CD4-positive, alpha-beta memory T cell (primary cell): ENCODE data around the gene RPS18. TPM values are rescaled to one million over a fixed set of nuclear protein-coding genes. Genes with fewer than 3 reads are reported as not detected.

Source experiments
- CTCF ChIA-PET: fragments of 350-600 bp; sonication (Branson Sonifier 250); formaldehyde crosslinking; loops from one replicate; lab custom pipeline; 2021; ENCODE audit warnings: inconsistent platforms; ENCODE audit not compliant: partially characterized antibody; lab: Charles Lee
- POLR2A ChIA-PET: fragments of 350-600 bp; sonication (Branson Sonifier 250); formaldehyde crosslinking; loops from one replicate; lab custom pipeline; 2021; ENCODE audit not compliant: partially characterized antibody; lab: Charles Lee
- DNase-seq, 5 donors: peaks; one replicate each; pipeline versions ENCODE4 v3.0.0 to v3.0.0-alpha.2; 2020 to 2022; ENCODE audit warnings: mixed read lengths in 1 of 5
- H3K27ac ChIP-seq: one replicate; pipeline ENCODE4 v1.7.0; 2013; ENCODE audit warnings: low read depth, low read length
- H3K27me3 ChIP-seq: 2 replicates; pipeline ENCODE4 v1.7.0; 2013; ENCODE audit warnings: mild to moderate bottlenecking, low read length, moderate library complexity; ENCODE audit not compliant: insufficient read depth
- H3K36me3 ChIP-seq: 2 replicates; pipeline ENCODE4 v1.7.0; 2013; ENCODE audit warnings: mild to moderate bottlenecking, low read length, moderate library complexity; ENCODE audit not compliant: insufficient read depth
- H3K4me1 ChIP-seq: 2 replicates; pipeline ENCODE4 v1.7.0; 2013; ENCODE audit warnings: mild to moderate bottlenecking, low read length, moderate library complexity; ENCODE audit not compliant: insufficient read depth
- H3K4me3 ChIP-seq, 2 donors: one replicate each; pipeline ENCODE4 v1.7.0; 2013; ENCODE audit warnings: low read length in 2 of 2, mild to moderate bottlenecking in 1 of 2
- H3K9me3 ChIP-seq, 2 donors: one replicate each; pipeline ENCODE4 v1.7.0; 2013; ENCODE audit warnings: low read length in 2 of 2, control low read depth in 1 of 2; ENCODE audit not compliant: control insufficient read depth in 1 of 2
- H3K27ac Mint-ChIP-seq, 7 donors: one replicate each; pipeline ENCODE4 v1.8.0; 2020 to 2021; ENCODE audit warnings: mixed read lengths in 7 of 7, mild to moderate bottlenecking in 6 of 7, inconsistent platforms in 3 of 7, moderate library complexity in 3 of 7
- H3K27me3 Mint-ChIP-seq, 2 donors: one replicate each; pipeline ENCODE4 v1.8.0; 2020 to 2021; ENCODE audit warnings: mixed read lengths in 2 of 2
- H3K36me3 Mint-ChIP-seq, 2 donors: one replicate each; pipeline ENCODE4 v1.8.0; 2020 to 2021; ENCODE audit warnings: mixed read lengths in 2 of 2, inconsistent platforms in 1 of 2, mild to moderate bottlenecking in 1 of 2
- H3K4me1 Mint-ChIP-seq, 4 donors: one replicate each; pipeline ENCODE4 v1.8.0; 2020 to 2021; ENCODE audit warnings: mixed read lengths in 4 of 4, mild to moderate bottlenecking in 1 of 4
- H3K4me3 Mint-ChIP-seq, 8 donors: one replicate each; pipeline ENCODE4 v1.8.0; 2020 to 2021; ENCODE audit warnings: mixed read lengths in 8 of 8, mild to moderate bottlenecking in 7 of 8, moderate library complexity in 6 of 8, inconsistent platforms in 3 of 8
- H3K9me3 Mint-ChIP-seq, 8 donors: one replicate each; pipeline ENCODE4 v1.8.0; 2020 to 2021; ENCODE audit warnings: mixed read lengths in 8 of 8, mild to moderate bottlenecking in 5 of 8, inconsistent platforms in 3 of 8, moderate library complexity in 1 of 8
- intact Hi-C: fragments of 100-400 bp; cut with micrococcal nuclease; formaldehyde crosslinking; loops from one replicate; pipeline ENCODE4 v1.15.1; 2023
- polyA plus RNA-seq, 2 donors: library from polyadenylated mRNA; unstranded; fragments of 300-500 nt; fragmentation: Illumina TruSeq; gene quantifications; one replicate each; pipeline ENCODE4 v1.2.3, GENCODE V29; 2021
- total RNA-seq, 2 experiments: library from RNA; stranded (reverse); gene quantifications; one replicate each; pipeline ENCODE4 v1.2.3, GENCODE V29; 2021

The RPS18 gene
- total and polyA plus RNA-seq, 4 experiments from 2014 or later = 3,264 to 8,968 (median 6,136) TPM

- no peak for DNase-seq
- H3K27me3 ChIP-seq = no peaks in the 10 kb centered on the region
- Mint-ChIP-seq H3K27ac (peak overlapping the region in 5 of 7 donors; percentile 42 to 85 (median 52)), H3K36me3 (peaks cover 27 to 58% of the 10 kb centered on the region in 2 donors), H3K27me3 (no peaks in the 10 kb centered on the region), H3K4me3 (no peak overlapping the region), H3K9me3 (no peaks in the 10 kb centered on the region), H3K4me1 (peaks cover 22 to 50% (median 35%) of the 10 kb centered on the region in 4 donors)
- no peak overlapping the region for H3K4me3 ChIP-seq
- no peak overlapping the region for H3K27ac ChIP-seq
- no peaks in the 10 kb centered on the region for H3K9me3 ChIP-seq
- peaks cover 45% of the 10 kb centered on the region for H3K36me3 ChIP-seq
- intact Hi-C loops = no loop called here
- POLR2A ChIA-PET = interaction anchor here (2.0 kb wide), 1 partner anchor 38 kb away, joined by 7 read pairs; no protein-coding TSS in a partner anchor
- CTCF ChIA-PET = interaction anchor here (1.3 kb wide), 1 partner anchor 13 kb away, joined by 3 read pairs; no protein-coding TSS in a partner anchor
- H3K4me1 ChIP-seq = peaks cover 49% of the 10 kb centered on the region
These were observed 34.5 kb downstream of the RPS18 start for GRCh38 chr6:33306356-33306755.

- Histone ChIP-seq H3K36me3 (peaks cover 7% of the 10 kb centered on the region), H3K4me3 (peak overlapping the region; percentile 83 to 95), H3K9me3 (no peaks in the 10 kb centered on the region), H3K27ac (peak overlapping the region; percentile 99), H3K27me3 (no peaks in the 10 kb centered on the region), H3K4me1 (peaks cover 71% of the 10 kb centered on the region)
- Mint-ChIP-seq H3K4me1 (peaks cover 25 to 78% (median 52%) of the 10 kb centered on the region in 4 donors), H3K27ac (peak overlapping the region; percentile 97 to 100 (median 99)), H3K4me3 (peak overlapping the region; percentile 98 to 99 (median 98)), H3K9me3 (peaks cover 0 to 1% (median 0%) of the 10 kb centered on the region in 8 donors), H3K36me3 (peaks cover 16 to 52% of the 10 kb centered on the region in 2 donors), H3K27me3 (no peaks in the 10 kb centered on the region)
- CTCF ChIA-PET = interaction anchor here (0.8 to 4.3 kb wide), 7 partner anchors 9 to 116 kb away, joined by 3 to 35 read pairs (median 4); partner anchors contain the start of genes B3GALT4 and RGL2
- intact Hi-C loops = loop anchor here (1.0 to 2.0 kb wide), 2 partner anchors 35 to 108 kb away; partner anchors contain the start of genes B3GALT4 and HSD17B8
- DNase-seq = peak; percentile 78 to 97 (median 85)
- POLR2A ChIA-PET = interaction anchor here (0.9 to 6.4 kb wide), 16 partner anchors 9 to 341 kb away, joined by 3 to 99 read pairs (median 6); partner anchors contain the start of genes B3GALT4, PFDN6, RGL2 and RPS18
These were observed 40.7 kb downstream of the RPS18 start for GRCh38 chr6:33312361-33313104.

- Mint-ChIP-seq H3K36me3 (peaks cover 20 to 54% of the 10 kb centered on the region in 2 donors), H3K27me3 (no peaks in the 10 kb centered on the region), H3K4me3 (peak overlapping the region; percentile 98 to 99 (median 98)), H3K27ac (peak overlapping the region; percentile 97 to 100 (median 99)), H3K4me1 (peaks cover 26 to 78% (median 54%) of the 10 kb centered on the region in 4 donors), H3K9me3 (peaks cover 0 to 1% (median 0%) of the 10 kb centered on the region in 8 donors)
- ChIA-PET CTCF (interaction anchor here (0.7 to 4.3 kb wide), 6 partner anchors 8 to 42 kb away, joined by 3 to 35 read pairs (median 6); partner anchors contain the start of genes B3GALT4, PFDN6, RGL2 and RPS18), POLR2A (interaction anchor here (0.7 to 6.4 kb wide), 19 partner anchors 8 to 342 kb away, joined by 3 to 99 read pairs (median 5); partner anchors contain the start of genes B3GALT4, KIFC1, PFDN6 and RGL2)
- peak overlapping the region; percentile 83 to 95 for H3K4me3 ChIP-seq
- H3K9me3 ChIP-seq = no peaks in the 10 kb centered on the region
- intact Hi-C loops = loop anchor here (1.0 to 2.0 kb wide), 2 partner anchors 36 to 108 kb away; partner anchors contain the start of genes B3GALT4 and HSD17B8
- peaks cover 72% of the 10 kb centered on the region for H3K4me1 ChIP-seq
- H3K27me3 ChIP-seq = no peaks in the 10 kb centered on the region
- H3K27ac ChIP-seq = peak overlapping the region; percentile 99
- DNase-seq = peak in 3 of 5 donors; percentile 22 to 61 (median 33)
- peaks cover 6% of the 10 kb centered on the region for H3K36me3 ChIP-seq
These were observed 41.3 kb downstream of the RPS18 start for GRCh38 chr6:33313105-33313708.

- peaks cover 72% of the 10 kb centered on the region for H3K4me1 ChIP-seq
- peak within 1 kb of the TSS; percentile 83 to 95 for H3K4me3 ChIP-seq
- no peaks in the 10 kb centered on the region for H3K9me3 ChIP-seq
- intact Hi-C loops = loop anchor here (1.0 to 2.0 kb wide), 5 partner anchors 9 to 109 kb away; partner anchors contain the start of genes B3GALT4 and HSD17B8
- peaks cover 6% of the 10 kb centered on the region for H3K36me3 ChIP-seq
- H3K27ac Mint-ChIP-seq = peak within 1 kb of the TSS; percentile 97 to 100 (median 99)
- ChIA-PET POLR2A (interaction anchor here (0.7 to 6.4 kb wide), 19 partner anchors 7 to 343 kb away, joined by 3 to 99 read pairs (median 5); partner anchors contain the start of genes B3GALT4, KIFC1, PFDN6 and RGL2), CTCF (interaction anchor here (0.7 to 4.3 kb wide), 4 partner anchors 14 to 42 kb away, joined by 3 to 35 read pairs (median 13); partner anchors contain the start of genes PFDN6, RGL2, RPS18 and VPS52)
- H3K27me3 ChIP-seq = no peaks in the 10 kb centered on the region
- peaks cover 25 to 79% (median 53%) of the 10 kb centered on the region in 4 donors for H3K4me1 Mint-ChIP-seq
- peaks cover 0 to 1% (median 0%) of the 10 kb centered on the region in 8 donors for H3K9me3 Mint-ChIP-seq
- peak within 1 kb of the TSS; percentile 98 to 99 (median 98) for H3K4me3 Mint-ChIP-seq
- peak within 1 kb of the TSS; percentile 99 for H3K27ac ChIP-seq
- H3K27me3 Mint-ChIP-seq = no peaks in the 10 kb centered on the region
- DNase-seq = peak; percentile 86 to 96 (median 88)
- H3K36me3 Mint-ChIP-seq = peaks cover 20 to 54% of the 10 kb centered on the region in 2 donors
These were observed 42.0 kb downstream of the RPS18 start, which contains the start of gene TAPBP for GRCh38 chr6:33313709-33314514. Gene TAPBP (minus strand): TSS chr6:33314078. CDS start chr6:33314041, 37 bp downstream.

GRCh38 chr6:33314515-33314942 is 42.7 kb downstream of the RPS18 start:
- ChIA-PET CTCF (no interaction called here), POLR2A (interaction anchor here (0.8 to 1.0 kb wide), 2 partner anchors 43 to 343 kb away, joined by 3 read pairs; partner anchors contain the start of genes RPS18 and VPS52)
- intact Hi-C loops = loop anchor here (1.0 kb wide), 3 partner anchors 9 to 31 kb away; no protein-coding TSS in a partner anchor
- peaks cover 12% of the 10 kb centered on the region for H3K36me3 ChIP-seq
- H3K27me3 ChIP-seq = no peaks in the 10 kb centered on the region
- H3K27me3 Mint-ChIP-seq = no peaks in the 10 kb centered on the region
- H3K4me3 Mint-ChIP-seq = peak overlapping the region; percentile 98 to 99 (median 98)
- H3K9me3 Mint-ChIP-seq = peaks cover 0 to 1% (median 0%) of the 10 kb centered on the region in 8 donors
- H3K27ac ChIP-seq = peak overlapping the region; percentile 99
- peak; percentile 71 to 93 (median 80) for DNase-seq
- H3K27ac Mint-ChIP-seq = peak overlapping the region; percentile 97 to 100 (median 99)
- H3K36me3 Mint-ChIP-seq = peaks cover 26 to 58% of the 10 kb centered on the region in 2 donors
- H3K9me3 ChIP-seq = no peaks in the 10 kb centered on the region
- H3K4me1 ChIP-seq = peaks cover 76% of the 10 kb centered on the region
- H3K4me3 ChIP-seq = peak overlapping the region; percentile 8 to 83
- peaks cover 28 to 85% (median 57%) of the 10 kb centered on the region in 4 donors for H3K4me1 Mint-ChIP-seq
